ENCODE measurements around the gene AGXT.

GRCh38 chr2:240874715-240875227, 6.1 kb downstream of the AGXT start:
- TF ChIP-seq CTCF (conservative IDR thresholded peaks at IDR 0.05; ENCODE audit: low read length) (no peak), EZH2phosphoT487 (IDR thresholded peaks at IDR 0.05; ENCODE audit: borderline replicate concordance, low read depth, low read length) (no peak)
